Esophagus squamous epithelium (tissue), 4 donors: Measurements from ENCODE around the gene PHLDA1.

Source experiments
- POLR2A ChIP-seq, 4 donors: fragments of 450-650 bp; IDR thresholded peaks; one replicate each; pipeline ENCODE4 v1.6.1; 2017; ENCODE audit warnings: antibody characterized with exemption in 4 of 4, mild to moderate bottlenecking in 4 of 4, moderate library complexity in 3 of 4
- TF ChIP-seq, protein P1 (sequence below), 6 experiments: fragments of 450-650 bp in 4 of 6; fragments of 200-600 bp in 2 of 6; sonication (generic) in 2 of 6; IDR thresholded peaks; one replicate each; pipeline ENCODE4 v1.5.1; 2016 to 2019; ENCODE audit warnings: antibody characterized with exemption in 6 of 6, mild to moderate bottlenecking in 4 of 6, moderate library complexity in 4 of 6

DNA sequence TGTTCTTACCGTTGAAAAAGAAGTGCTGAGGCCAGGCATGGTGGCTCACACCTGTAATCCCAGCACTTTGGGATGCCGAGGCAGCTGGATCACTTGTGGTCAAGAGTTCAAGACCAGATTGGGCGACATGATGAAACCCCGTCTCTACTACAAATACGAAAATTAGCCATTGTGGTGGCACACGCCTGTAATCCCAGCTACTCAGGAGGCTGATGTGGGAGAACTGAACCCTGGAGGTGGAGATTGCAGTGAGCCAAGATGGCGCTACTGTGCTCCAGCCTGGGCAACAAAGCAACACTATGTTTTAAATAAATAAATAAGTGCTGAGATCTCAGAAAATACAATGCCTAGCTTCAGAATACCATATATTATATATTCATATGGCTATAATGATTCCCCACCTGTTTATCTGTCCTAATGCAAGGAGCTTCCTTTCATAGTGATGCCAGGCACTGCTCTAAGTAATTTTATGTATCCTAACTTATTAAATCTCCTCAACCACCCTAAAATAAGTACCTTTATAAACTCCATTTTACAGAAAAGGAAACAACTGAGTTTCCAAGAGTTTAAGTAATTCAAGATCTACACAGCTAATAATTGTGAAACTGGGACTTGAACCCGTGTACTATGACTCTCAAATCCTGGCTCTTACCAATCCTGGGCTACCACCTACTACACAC is 7.3 kb downstream of the PHLDA1 start:
- TF ChIP-seq, protein P1, sequence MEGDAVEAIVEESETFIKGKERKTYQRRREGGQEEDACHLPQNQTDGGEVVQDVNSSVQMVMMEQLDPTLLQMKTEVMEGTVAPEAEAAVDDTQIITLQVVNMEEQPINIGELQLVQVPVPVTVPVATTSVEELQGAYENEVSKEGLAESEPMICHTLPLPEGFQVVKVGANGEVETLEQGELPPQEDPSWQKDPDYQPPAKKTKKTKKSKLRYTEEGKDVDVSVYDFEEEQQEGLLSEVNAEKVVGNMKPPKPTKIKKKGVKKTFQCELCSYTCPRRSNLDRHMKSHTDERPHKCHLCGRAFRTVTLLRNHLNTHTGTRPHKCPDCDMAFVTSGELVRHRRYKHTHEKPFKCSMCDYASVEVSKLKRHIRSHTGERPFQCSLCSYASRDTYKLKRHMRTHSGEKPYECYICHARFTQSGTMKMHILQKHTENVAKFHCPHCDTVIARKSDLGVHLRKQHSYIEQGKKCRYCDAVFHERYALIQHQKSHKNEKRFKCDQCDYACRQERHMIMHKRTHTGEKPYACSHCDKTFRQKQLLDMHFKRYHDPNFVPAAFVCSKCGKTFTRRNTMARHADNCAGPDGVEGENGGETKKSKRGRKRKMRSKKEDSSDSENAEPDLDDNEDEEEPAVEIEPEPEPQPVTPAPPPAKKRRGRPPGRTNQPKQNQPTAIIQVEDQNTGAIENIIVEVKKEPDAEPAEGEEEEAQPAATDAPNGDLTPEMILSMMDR (IDR thresholded peaks at IDR 0.05): no peak
- no peak for TF ChIP-seq POLR2A (IDR thresholded peaks at IDR 0.05)
